CD4-positive, alpha-beta T cell treated with Interleukin-4 for 4 hours (primary cell): ENCODE data around the gene FAM222B.

Source experiments
- DNase-seq: peaks from one replicate; pipeline ENCODE4 v3.0.0-alpha.2; 2020

The FAM222B gene

GRCh38 chr17:28765038-28765437, 77.6 kb downstream of the FAM222B start:
- no peak for DNase-seq

- peak; percentile 82 for DNase-seq
These were observed 78.8 kb downstream of the FAM222B start for GRCh38 chr17:28763804-28764266.

GRCh38 chr17:28763137-28763799, 79.3 kb downstream of the FAM222B start:
- no peak for DNase-seq

- no peak for DNase-seq
These were observed 81.7 kb downstream of the FAM222B start for GRCh38 chr17:28760601-28761562.

- no peak for DNase-seq
These were observed 83.2 kb downstream of the FAM222B start for GRCh38 chr17:28759256-28759865.

GRCh38 chr17:28758411-28759121, 84.0 kb downstream of the FAM222B start:
- no peak for DNase-seq

GRCh38 chr17:28756049-28756804, 86.4 kb downstream of the FAM222B start:
- no peak for DNase-seq

- no peak for DNase-seq
These were observed 87.1 kb downstream of the FAM222B start for GRCh38 chr17:28755486-28755885.

- no peak for DNase-seq
These were observed 90.8 kb downstream of the FAM222B start for GRCh38 chr17:28751600-28752366.

- peak; percentile 85 for DNase-seq
These were observed 92.2 kb downstream of the FAM222B start for GRCh38 chr17:28750178-28751047.

- no peak for DNase-seq
These were observed 92.9 kb downstream of the FAM222B start for GRCh38 chr17:28749516-28750177.

- no peak for DNase-seq
These were observed 93.6 kb downstream of the FAM222B start for GRCh38 chr17:28748852-28749515.

- DNase-seq, result no peak
These were observed 94.5 kb downstream of the FAM222B start for GRCh38 chr17:28747801-28748750.

GRCh38 chr17:28747051-28747691, 95.4 kb downstream of the FAM222B start:
- no peak for DNase-seq

GRCh38 chr17:28746611-28747050, 96.0 kb downstream of the FAM222B start:
- DNase-seq, result no peak

- DNase-seq, result no peak
These were observed 96.7 kb downstream of the FAM222B start for GRCh38 chr17:28745786-28746411.
